H9 (cell line): ENCODE measurements around the gene RASGRP4. TPM values are rescaled to one million over a fixed set of nuclear protein-coding genes. Genes with fewer than 3 reads are reported as not detected.

Experiments used
- DNase-seq: peaks from one replicate; pipeline ENCODE4 v3.0.0-alpha.2; 2017
- H2AFZ ChIP-seq: one replicate; pipeline ENCODE4 v1.6.1; 2013; ENCODE audit warnings: mild to moderate bottlenecking, low read length, control low read depth, moderate library complexity
- H2AK5ac ChIP-seq: 2 replicates; pipeline ENCODE4 v1.6.1; 2013; ENCODE audit warnings: low read length, control low read depth, mixed read lengths; ENCODE audit not compliant: insufficient read length
- H2BK120ac ChIP-seq: one replicate; pipeline ENCODE4 v1.6.1; 2013; ENCODE audit warnings: low read depth, mild to moderate bottlenecking, low read length, control low read depth, inconsistent platforms; ENCODE audit not compliant: poor library complexity, severe bottlenecking
- H2BK12ac ChIP-seq: 2 replicates; pipeline ENCODE4 v1.6.1; 2013; ENCODE audit warnings: low read length, control low read depth, mixed read lengths, low read depth; ENCODE audit not compliant: insufficient read length
- H2BK15ac ChIP-seq: 2 replicates; pipeline ENCODE4 v1.6.1; 2013; ENCODE audit warnings: low read depth, low read length, control low read depth
- H2BK20ac ChIP-seq: one replicate; pipeline ENCODE4 v1.6.1; 2013; ENCODE audit warnings: low read depth, mild to moderate bottlenecking, low read length, control low read depth, inconsistent platforms; ENCODE audit not compliant: poor library complexity, severe bottlenecking
- H2BK5ac ChIP-seq: 2 replicates; pipeline ENCODE4 v1.6.1; 2013; ENCODE audit warnings: low read length, control low read depth, mixed read lengths; ENCODE audit not compliant: insufficient read length
- H3K14ac ChIP-seq: 2 replicates; pipeline ENCODE4 v1.6.1; 2013; ENCODE audit warnings: low read length, control low read depth; ENCODE audit not compliant: insufficient read depth
- H3K18ac ChIP-seq: 2 replicates; pipeline ENCODE4 v1.6.1; 2013; ENCODE audit warnings: low read depth, mild to moderate bottlenecking, mixed read lengths, low read length, control low read depth; ENCODE audit not compliant: insufficient read length
- H3K23ac ChIP-seq: 2 replicates; pipeline ENCODE4 v1.6.1; 2013; ENCODE audit warnings: low read length, control low read depth, mixed read lengths, low read depth; ENCODE audit not compliant: insufficient read length
- H3K23me2 ChIP-seq: 2 replicates; pipeline ENCODE4 v1.6.1; 2013; ENCODE audit warnings: low read depth, mild to moderate bottlenecking, mixed read lengths, low read length, control low read depth; ENCODE audit not compliant: insufficient read length, poor library complexity, severe bottlenecking
- H3K27ac ChIP-seq: 2 replicates; pipeline ENCODE4 v1.5.1; 2013; ENCODE audit warnings: low read length, control low read depth, mixed read lengths, low read depth; ENCODE audit not compliant: insufficient read length
- H3K27me3 ChIP-seq: 2 replicates; pipeline ENCODE4 v1.6.1; 2013; ENCODE audit warnings: low read length, control low read depth, inconsistent platforms; ENCODE audit not compliant: insufficient read depth
- H3K4ac ChIP-seq: 2 replicates; pipeline ENCODE4 v1.6.1; 2013; ENCODE audit warnings: low read depth, mild to moderate bottlenecking, control low read depth, inconsistent platforms, low read length, moderate library complexity
- H3K4me1 ChIP-seq: 2 replicates; pipeline ENCODE4 v1.6.1; 2013; ENCODE audit warnings: low read length, control low read depth, inconsistent platforms; ENCODE audit not compliant: insufficient read depth
- H3K4me2 ChIP-seq: 2 replicates; pipeline ENCODE4 v1.6.1; 2013; ENCODE audit warnings: low read length, control low read depth, mixed read lengths; ENCODE audit not compliant: insufficient read length, insufficient read depth
- H3K56ac ChIP-seq: 2 replicates; pipeline ENCODE4 v1.6.1; 2013; ENCODE audit warnings: low read depth, mild to moderate bottlenecking, mixed read lengths, low read length, control low read depth; ENCODE audit not compliant: insufficient read length
- H3K79me1 ChIP-seq: 2 replicates; pipeline ENCODE4 v1.6.1; 2013; ENCODE audit warnings: low read depth, mild to moderate bottlenecking, moderate library complexity, low read length, control low read depth, inconsistent platforms; ENCODE audit not compliant: insufficient read depth, poor library complexity, severe bottlenecking
- H3K79me2 ChIP-seq: 2 replicates; pipeline ENCODE4 v1.6.1; 2013; ENCODE audit warnings: low read length, control low read depth, inconsistent platforms; ENCODE audit not compliant: insufficient read depth
- H3K9ac ChIP-seq: 2 replicates; pipeline ENCODE4 v1.6.1; 2013; ENCODE audit warnings: low read length, control low read depth, mixed read lengths; ENCODE audit not compliant: insufficient read length; ENCODE audit errors: extremely low read depth
- H3K9me3 ChIP-seq: one replicate; pipeline ENCODE4 v1.6.1; 2013; ENCODE audit warnings: low read depth, low read length, inconsistent platforms; ENCODE audit not compliant: control insufficient read depth
- H3T11ph ChIP-seq: one replicate; pipeline ENCODE4 v1.6.1; 2013; ENCODE audit warnings: mild to moderate bottlenecking, low read length, control low read depth, inconsistent platforms
- H4K20me1 ChIP-seq: one replicate; pipeline ENCODE4 v1.6.1; 2013; ENCODE audit not compliant: control insufficient read depth, insufficient read length, insufficient read depth
- H4K5ac ChIP-seq: 2 replicates; pipeline ENCODE4 v1.6.1; 2013; ENCODE audit warnings: low read depth, mild to moderate bottlenecking, mixed read lengths, low read length, control low read depth; ENCODE audit not compliant: insufficient read length
- H4K8ac ChIP-seq: replicated peaks from 2 replicates; pipeline ENCODE4 v1.6.1; 2013; ENCODE audit warnings: low read length, control low read depth, mixed read lengths, low read depth; ENCODE audit not compliant: insufficient read length
- H4K91ac ChIP-seq: 2 replicates; pipeline ENCODE4 v1.6.1; 2013; ENCODE audit warnings: low read depth, mild to moderate bottlenecking, moderate library complexity, mixed read lengths, low read length, control low read depth; ENCODE audit not compliant: insufficient read length
- H3K27ac Mint-ChIP-seq, 3 experiments: 2 replicates in 2 of 3; 3 replicates in 1 of 3; pipeline ENCODE4 v1.8.0; 2020 to 2021; ENCODE audit warnings: mixed read lengths in 3 of 3, mild to moderate bottlenecking in 1 of 3, moderate library complexity in 1 of 3
- H3K27me3 Mint-ChIP-seq: 2 replicates; pipeline ENCODE4 v1.8.0; 2021; ENCODE audit warnings: low read depth, mild to moderate bottlenecking, moderate library complexity, mixed read lengths
- H3K36me3 Mint-ChIP-seq, 3 experiments: 2 replicates in 2 of 3; 3 replicates in 1 of 3; pipeline ENCODE4 v1.8.0; 2020 to 2021; ENCODE audit warnings: low read depth in 3 of 3, mixed read lengths in 3 of 3; ENCODE audit not compliant: insufficient read depth in 1 of 3
- H3K4me1 Mint-ChIP-seq, 2 experiments: 2 replicates each; pipeline ENCODE4 v1.8.0; 2020; ENCODE audit warnings: mixed read lengths in 2 of 2
- H3K4me3 Mint-ChIP-seq, 2 experiments: 2 replicates in 1 of 2; 3 replicates in 1 of 2; pipeline ENCODE4 v1.8.0; 2020 to 2021; ENCODE audit warnings: mild to moderate bottlenecking in 2 of 2, mixed read lengths in 2 of 2, moderate library complexity in 1 of 2
- H3K9me3 Mint-ChIP-seq, 2 experiments: 2 replicates in 1 of 2; 3 replicates in 1 of 2; pipeline ENCODE4 v1.8.0; 2020; ENCODE audit warnings: mild to moderate bottlenecking in 2 of 2, mixed read lengths in 2 of 2, moderate library complexity in 1 of 2
- CTCF ChIP-seq: fragments of 200-600 bp; sonication (generic); conservative IDR thresholded peaks from 3 replicates; pipeline ENCODE4 v1.8.0; 2021; ENCODE audit warnings: antibody characterized with exemption, mild to moderate bottlenecking
- WGBS: extraction: QIAGEN DNeasy Blood & Tissue Kit; methylation state at CpG from one replicate; pipeline ENCODE4 v1.1.7; 2013; ENCODE audit warnings: missing lambda C conversion rate, low lambda C conversion rate, mixed read lengths; ENCODE audit not compliant: insufficient read length; ENCODE audit errors: extremely low coverage; 5-methylcytosine and 5-hydroxymethylcytosine counted together
- total RNA-seq: library from RNA; stranded (reverse); gene quantifications from 2 replicates; pipeline ENCODE4 v1.2.1, GENCODE V29; 2021

Gene RASGRP4
- total RNA-seq, 1 experiment from 2014 or later: 0.28 TPM

- Mint-ChIP-seq H3K36me3 (peaks cover 3 to 6% (median 5%) of the 10 kb centered on the region in 3 experiments; a peak in 3 of 7 replicates), H3K9me3 (no peaks in the 10 kb centered on the region), H3K4me3 (no peak overlapping the region), H3K27me3 (peaks cover 46% of the 10 kb centered on the region), H3K27ac (no peak overlapping the region), H3K4me1 (peaks cover 14 to 18% of the 10 kb centered on the region in 2 experiments)
- Histone ChIP-seq H3K27ac (no peak overlapping the region), H3K23ac (no peak overlapping the region), H3K4ac (no peak overlapping the region), H3K56ac (no peak overlapping the region), H4K5ac (no peak overlapping the region), H3T11ph (no peak overlapping the region), H4K91ac (no peak overlapping the region), H3K4me2 (no peak overlapping the region), H2BK15ac (no peak overlapping the region), H4K8ac (no peak overlapping the region), H3K79me1 (peaks cover 5% of the 10 kb centered on the region), H2BK12ac (no peak overlapping the region), H2BK5ac (no peak overlapping the region), H2BK20ac (no peak overlapping the region), H3K23me2 (peaks cover 12% of the 10 kb centered on the region), H2AFZ (no peak overlapping the region), H3K79me2 (peaks cover 8% of the 10 kb centered on the region; the same call in 1 of the 2 replicates), H3K9ac (no peak overlapping the region), H2AK5ac (no peak overlapping the region), H3K4me1 (no peaks in the 10 kb centered on the region), H2BK120ac (no peak overlapping the region), H4K20me1 (no peaks in the 10 kb centered on the region), H3K14ac (no peak overlapping the region), H3K18ac (no peak overlapping the region), H3K9me3 (no peaks in the 10 kb centered on the region), H3K27me3 (no peaks in the 10 kb centered on the region)
- TF ChIP-seq CTCF: no peak
- DNase-seq: no peak
- no CpG with 5 or more reads among the region's 6 CpGs for WGBS
Observed at GRCh38 chr19:38371081-38371480, 54.9 kb downstream of the RASGRP4 start.
